Measurements from ENCODE around the gene ATP5F1E.
"Not testable (repeated sequence)": the region's sequence is repeated elsewhere in the genome, so short reads cannot be mapped to it uniquely, and the experiment has no call there.

ATP5F1E gene

GRCh38 chr20:59018817-59019216, 13.3 kb downstream of the ATP5F1E start:
- no peak for DNase-seq

- DNase-seq: no peak
Observed at GRCh38 chr20:59017493-59018231, 14.5 kb downstream of the ATP5F1E start.

- no peak for DNase-seq
Observed at GRCh38 chr20:59016795-59017492, 15.2 kb downstream of the ATP5F1E start.

GRCh38 chr20:59015812-59016711, 16.1 kb downstream of the ATP5F1E start:
- DNase-seq: no peak

- no peak for DNase-seq
Observed at GRCh38 chr20:59015411-59015810, 16.7 kb downstream of the ATP5F1E start.

GRCh38 chr20:59014680-59015389, 17.3 kb downstream of the ATP5F1E start:
- no peak for DNase-seq

GRCh38 chr20:59013959-59014608, 18.1 kb downstream of the ATP5F1E start:
- no peak for DNase-seq

- no peak for DNase-seq
Observed at GRCh38 chr20:59013031-59013951, 18.8 kb downstream of the ATP5F1E start.

- not testable (repeated sequence) for DNase-seq
Observed at GRCh38 chr20:59011874-59012157, 20.3 kb downstream of the ATP5F1E start.

- DNase-seq: no peak
Observed at GRCh38 chr20:59010995-59011873, 20.9 kb downstream of the ATP5F1E start.

GRCh38 chr20:59010321-59010994, 21.7 kb downstream of the ATP5F1E start:
- no peak for DNase-seq

GRCh38 chr20:59008715-59009336, 23.3 kb downstream of the ATP5F1E start:
- DNase-seq: no peak

GRCh38 chr20:59007665-59008511, 24.2 kb downstream of the ATP5F1E start:
- no peak for DNase-seq

GRCh38 chr20:59006864-59007664, 25.1 kb downstream of the ATP5F1E start, which contains the start of gene CTSZ:
Gene CTSZ (minus strand): TSS chr20:59007254. CDS start chr20:59007128, 126 bp downstream.
- no peak for DNase-seq

GRCh38 chr20:59006167-59006863, 25.8 kb downstream of the ATP5F1E start:
- DNase-seq: no peak

- no peak for DNase-seq
Observed at GRCh38 chr20:59005523-59006166, 26.5 kb downstream of the ATP5F1E start.

All from effector CD4-positive, alpha-beta T cell (primary cell).